GM18861 (cell line): ENCODE data around the gene RGS4.

Experiments
- ATAC-seq: cut with Tn5 transposase; IDR thresholded peaks from one replicate; pipeline ENCODE4 v1.9.1; 2021; ENCODE audit not compliant: unreplicated experiment

RGS4 gene

DNA sequence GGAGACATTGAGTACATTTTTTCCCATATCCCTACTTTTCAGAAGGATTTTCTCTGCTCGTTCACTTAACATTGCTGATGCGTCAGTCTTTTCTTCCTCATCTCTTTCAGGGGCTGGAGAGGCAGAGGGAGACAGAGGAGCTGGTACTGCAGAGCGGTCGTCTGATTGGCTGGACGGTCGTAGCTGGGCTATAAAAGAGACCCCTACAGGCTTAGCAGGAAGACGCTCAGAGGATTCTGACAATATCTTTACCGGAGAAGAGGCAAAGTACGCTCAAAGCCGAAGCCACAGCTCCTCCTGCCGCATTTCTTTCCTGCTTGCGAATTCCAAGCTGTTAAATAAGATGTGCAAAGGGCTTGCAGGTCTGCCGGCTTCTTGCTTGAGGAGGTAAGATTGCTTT, at the start of gene RGS4:
Gene RGS4 (plus strand): TSS at position 220 of the 400 bp plus-strand sequence. CDS start 124 bp downstream, at position 344.
- ATAC-seq = no peak

DNA sequence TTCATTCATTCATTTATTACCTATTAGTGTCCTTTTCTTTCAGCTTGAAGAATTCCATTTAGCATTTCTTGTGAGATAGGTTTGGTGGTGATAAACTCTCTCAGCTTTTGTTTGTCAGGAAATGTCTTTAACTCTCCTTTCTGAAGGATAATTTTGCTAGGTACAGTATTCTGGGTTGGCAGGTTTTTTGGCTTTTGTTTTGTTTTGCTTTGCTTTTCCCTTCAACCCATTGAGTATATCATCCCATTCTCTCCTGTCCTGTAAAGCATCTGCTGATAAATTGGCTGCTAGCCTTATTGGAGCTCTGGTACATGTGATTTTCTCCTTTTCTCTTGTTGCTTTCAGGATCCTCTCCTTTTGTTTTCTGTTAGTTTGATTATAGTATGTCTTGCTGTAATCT, 47.0 kb upstream of the RGS4 start:
- no peak for ATAC-seq

DNA sequence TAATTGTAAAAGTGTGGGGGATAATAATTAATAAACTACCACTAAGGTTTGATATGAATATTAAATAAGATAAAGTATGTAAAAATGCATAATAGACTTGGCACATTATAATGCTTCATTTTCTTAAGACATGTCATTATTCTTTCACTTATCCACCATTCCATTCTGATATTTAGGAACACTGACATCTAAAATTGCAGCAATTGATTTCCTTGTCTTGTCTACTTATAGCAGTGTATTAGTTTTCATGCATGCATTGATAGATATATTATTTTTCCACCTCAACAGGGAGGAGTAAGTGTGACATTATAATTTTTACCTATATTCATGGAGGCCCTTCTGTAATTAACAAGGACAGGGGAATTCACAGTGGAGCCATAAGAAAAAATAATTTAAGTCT, 41.6 kb upstream of the RGS4 start:
- no peak for ATAC-seq

DNA sequence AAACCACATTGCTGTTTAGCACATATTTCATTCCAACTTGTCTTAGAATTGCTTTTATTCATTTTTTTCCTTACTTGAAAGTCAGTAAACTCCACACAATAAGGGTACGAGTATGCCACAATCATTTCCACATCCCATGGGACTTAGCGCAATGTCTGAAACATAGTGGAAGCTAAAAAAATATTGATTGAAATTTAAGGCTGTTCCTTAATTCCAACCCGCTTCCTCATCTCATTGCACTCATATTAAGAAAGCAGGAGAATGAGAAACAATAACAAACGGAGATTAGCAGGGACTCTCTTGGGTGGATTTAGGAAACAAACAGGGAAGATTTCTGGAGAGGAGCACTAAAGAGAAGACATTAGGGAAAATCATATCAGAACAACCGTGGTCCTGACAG, 39.3 kb upstream of the RGS4 start:
- no peak for ATAC-seq

DNA sequence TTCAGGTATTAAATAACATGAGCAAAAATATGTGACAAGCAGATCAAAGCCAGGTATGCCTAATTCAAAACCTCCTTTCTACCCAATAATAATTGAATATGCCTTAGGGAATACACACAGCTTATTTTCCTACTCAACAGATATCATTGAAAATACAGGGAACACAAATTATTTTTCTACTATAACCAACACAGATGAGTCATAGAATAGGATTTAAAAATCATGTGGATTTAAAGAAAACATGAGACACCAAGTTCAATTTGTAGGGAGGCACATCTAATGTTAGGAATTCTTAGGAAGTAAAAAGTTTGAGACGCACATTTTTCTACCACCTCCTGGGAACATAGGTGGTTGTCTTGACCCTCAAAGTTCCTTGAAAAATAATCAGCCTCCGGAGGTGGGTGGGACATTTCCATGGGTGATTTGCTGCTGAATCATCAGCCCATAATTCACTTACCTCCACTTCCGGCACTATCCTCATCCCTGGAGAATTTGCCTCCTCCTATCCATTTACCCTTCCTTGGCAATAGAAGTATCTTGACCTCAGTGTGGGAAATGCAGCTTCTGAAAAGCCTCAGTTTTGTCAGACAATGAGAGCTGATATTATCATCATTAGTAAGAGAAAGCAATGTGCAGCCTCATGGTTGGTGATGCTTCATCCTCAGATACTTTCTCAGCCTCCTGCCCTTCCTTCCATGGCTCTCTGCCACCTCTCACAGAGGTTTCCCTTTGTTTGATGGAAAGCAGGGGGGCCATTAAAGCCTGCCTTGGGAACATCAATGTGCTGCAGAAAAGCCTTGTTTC, 33.5 kb upstream of the RGS4 start:
- ATAC-seq = no peak

DNA sequence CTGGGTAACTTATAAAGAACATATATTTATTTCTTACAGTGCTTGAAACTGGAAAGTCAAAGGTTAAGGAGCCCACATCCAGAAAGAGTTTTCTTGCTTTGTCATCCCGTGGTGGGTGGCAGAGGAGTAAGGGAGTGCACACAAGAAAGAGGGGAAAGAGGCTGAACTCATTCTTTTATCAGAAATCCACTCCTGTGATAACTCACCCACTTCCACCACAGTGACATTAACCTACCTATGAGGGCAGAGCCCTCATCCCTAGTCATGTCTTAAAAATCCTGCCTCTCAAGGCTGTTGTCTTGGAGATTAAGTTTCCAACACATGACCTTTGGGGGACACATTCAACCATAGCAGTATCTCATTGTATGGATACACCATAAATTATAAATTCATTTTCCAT, 32.5 kb upstream of the RGS4 start:
- ATAC-seq = no peak

DNA sequence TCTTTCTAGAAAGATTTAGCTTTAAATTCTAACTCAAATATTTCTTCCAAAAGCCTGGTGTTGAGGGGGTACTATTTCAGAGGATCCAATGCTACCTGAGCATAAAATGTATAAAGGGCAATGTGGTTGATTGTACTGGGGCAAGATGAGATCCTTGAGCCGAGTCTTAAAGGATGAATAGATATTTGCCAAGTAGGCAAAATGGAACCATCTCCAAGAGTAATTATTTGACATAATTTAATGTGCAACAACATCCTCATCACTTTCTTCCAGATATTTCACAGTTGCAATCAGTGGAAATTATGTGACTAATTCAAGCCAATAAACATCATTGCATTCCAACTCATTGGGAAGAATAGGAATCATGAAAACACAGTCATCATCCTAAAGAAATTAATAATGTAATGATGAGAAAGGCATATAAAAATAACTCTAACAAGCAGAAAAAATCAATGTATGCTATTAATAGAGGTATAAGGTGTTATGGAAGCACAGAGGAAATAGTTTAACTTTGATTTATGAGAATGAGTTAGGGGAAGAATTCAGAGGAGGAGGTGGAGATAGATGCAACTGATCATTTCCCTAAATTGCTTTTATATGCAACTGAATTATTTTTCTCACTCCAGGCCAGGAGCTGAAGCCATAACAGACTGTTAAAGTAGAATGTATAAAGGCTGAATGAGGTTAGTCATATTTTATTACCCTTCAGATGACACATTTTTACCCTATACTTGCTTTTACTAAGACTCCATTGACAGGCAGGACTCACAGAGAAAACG, 30.0 kb upstream of the RGS4 start:
- no peak for ATAC-seq

DNA sequence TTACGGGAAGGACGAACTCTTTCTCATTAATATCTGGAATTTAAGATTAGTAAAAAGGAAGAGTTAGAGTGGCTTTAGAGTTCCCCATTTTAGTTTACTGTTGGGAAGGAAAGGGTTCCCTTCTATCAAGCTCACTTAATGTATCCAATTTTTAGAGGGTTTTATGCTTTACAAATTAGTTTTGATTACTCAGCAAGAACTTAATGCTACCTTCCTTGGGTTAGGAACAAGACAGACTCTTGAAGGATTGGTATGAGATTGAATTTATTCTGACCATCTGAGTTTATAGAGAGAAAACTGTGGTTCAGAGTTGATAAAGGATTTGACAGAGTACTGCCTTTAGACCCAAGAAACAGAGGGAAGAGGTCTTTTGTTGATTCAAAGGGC, 29.5 kb upstream of the RGS4 start:
- ATAC-seq = no peak

DNA sequence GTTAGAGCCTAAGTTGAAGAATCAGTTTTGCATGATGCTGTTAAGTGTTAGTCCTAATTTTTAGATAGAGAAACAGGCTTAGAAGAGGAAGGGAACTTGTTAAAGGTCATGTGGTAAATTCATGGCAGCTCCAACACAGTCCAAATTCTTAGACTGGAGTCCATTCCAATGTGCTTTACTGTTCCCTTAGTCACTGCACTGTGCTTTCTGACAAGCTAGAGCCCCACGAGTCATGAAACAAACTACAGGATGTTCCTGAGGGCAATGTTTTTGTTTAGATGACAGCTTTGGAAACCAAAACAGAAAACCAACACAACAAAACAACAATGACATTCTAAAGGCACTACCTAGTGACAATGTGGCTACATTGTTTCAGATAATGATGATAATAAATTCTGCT, 23.1 kb upstream of the RGS4 start:
- no peak for ATAC-seq

DNA sequence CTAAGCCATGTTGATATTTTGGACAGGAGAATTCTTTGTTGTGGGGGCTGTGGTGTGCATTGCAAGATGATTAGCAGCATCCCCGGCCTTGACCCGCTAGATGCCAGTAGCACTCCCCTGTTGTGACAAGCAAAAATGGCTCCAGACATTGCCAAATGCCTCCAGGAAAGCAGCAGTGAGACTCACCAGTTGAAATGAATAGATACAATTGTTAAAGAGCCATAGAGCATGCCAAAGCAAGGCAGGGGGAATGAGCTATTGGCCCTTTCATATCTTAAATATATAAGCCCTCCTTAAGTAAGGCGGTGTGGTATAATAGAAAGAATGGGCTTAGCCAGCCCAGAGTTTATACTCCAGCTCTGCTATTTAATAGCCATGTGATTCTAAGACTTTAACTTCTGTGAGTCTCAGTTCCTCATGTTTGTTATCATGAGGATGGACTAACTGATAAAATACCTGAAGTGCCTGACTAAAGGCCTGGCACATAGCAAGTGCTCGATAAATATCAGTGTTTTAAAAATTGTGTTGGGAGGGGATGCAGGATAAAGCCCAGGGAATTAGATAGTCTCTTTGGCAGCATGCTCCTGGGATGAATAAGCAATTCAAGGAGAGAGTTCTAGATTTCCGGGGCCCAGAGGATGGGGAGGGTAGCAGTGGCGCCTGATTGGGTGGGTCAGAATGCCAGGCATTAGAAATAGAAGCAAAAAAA, 21.1 kb upstream of the RGS4 start:
- no peak for ATAC-seq

DNA sequence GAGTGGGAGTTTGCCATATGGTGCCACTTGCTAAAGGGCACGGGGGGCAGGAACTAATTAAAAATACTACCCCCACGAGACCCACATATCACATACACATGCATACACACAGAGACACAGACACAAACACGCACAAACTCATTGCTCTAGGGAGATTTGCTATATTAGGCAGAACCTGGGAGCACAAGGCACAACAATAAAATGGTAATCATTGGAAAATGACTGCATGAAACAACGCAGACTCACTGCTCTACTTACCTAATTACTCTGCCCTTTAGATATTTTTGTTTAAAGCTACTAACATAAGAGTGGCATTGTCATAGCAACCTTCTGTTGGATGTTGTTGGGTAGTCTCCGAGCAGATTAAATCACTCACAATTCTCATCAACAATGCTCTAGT, 20.3 kb upstream of the RGS4 start:
- no peak for ATAC-seq

DNA sequence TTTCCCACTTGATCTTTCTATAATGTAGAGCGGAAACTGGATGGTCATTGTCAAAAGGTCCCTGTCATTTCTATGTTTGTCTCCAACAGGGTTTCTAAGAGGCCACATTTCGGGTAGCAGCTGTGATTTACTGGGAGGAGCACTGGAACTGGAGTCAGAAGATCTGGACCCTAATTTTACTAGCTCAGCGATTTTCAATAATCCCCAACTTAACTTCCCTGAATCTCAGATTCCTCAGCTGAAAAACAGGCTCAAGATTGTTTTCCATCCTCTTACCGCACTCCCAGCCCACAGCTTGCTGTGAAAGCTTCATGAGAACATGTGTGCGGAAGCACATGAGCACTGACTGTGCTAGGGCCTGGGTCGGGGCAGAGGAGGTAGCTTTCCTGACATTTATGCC, 19.9 kb upstream of the RGS4 start:
- no peak for ATAC-seq

DNA sequence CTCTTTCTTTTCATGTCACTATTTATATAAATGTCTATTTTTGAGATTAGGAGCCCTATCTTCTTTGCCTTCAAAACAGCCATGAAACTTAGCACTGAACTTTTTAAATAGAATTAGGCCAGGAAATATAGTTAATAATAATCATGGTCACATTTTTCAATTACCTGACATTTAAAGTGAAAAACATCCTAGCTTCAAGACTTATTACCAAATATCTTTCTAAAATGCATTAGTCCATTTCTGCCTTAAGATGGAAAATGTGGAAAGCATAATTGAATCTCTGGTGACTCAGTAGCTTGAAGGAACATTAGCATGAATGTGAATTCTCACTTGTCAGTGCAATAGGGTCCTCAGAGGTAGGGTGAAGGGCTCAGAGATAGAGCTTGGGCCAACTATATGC, 18.7 kb upstream of the RGS4 start:
- ATAC-seq = no peak

DNA sequence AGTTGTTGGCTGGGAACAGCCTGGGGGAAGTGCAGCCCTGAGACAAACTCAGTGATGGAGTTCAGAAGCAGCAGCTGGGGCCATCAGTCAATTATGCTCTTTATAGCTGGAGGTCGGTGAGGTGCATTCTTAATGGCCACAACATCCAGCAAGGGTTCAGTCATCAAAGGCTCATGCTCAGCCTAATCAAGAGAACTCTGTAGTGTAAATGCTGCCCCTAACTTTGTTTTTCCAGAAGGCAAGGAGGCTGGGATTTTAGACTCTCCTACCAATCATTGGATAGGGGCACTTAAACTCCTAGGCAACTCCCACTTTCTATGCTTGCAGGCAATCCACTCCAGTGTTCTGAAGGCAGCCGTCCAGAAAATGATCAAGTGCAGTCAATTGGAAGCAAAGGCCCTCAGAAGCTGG, 15.0 kb upstream of the RGS4 start:
- no peak for ATAC-seq

DNA sequence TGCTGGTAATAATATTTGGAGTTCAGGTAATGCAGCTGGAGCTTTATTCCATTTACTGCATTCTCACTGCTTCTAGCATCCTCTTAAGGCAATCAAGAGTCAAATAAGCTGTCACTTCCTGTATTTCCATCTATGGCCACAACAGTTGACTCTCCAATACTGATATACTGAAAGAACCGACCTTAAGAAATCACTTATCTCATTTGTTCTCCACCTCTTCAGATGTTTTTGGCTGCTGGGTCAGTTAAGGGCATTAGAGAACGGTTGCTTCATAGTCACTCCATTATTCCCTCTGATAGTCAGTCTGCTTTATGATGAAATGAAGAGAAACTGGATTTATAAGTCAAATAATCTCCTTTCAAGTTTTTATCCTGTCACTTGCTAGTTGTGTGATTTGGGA, 14.2 kb upstream of the RGS4 start:
- ATAC-seq = no peak

DNA sequence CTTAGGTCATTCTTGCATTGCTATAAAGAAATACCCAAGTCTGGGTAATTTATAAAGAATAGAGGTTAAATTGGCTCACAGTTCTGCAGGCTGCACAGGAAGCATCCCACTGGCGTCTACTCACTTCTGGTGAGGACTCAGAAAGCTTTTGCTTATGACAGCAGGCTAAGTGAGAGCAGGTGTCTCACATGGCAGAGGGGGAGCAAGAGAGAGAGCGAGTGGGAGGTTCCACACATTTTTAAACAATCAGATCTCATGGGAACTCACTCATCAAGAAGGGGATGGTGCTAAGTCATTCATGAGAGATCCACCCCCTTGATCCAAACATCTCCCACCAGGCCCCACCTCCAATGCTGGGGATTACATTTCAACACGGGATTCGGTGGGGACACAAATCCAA, 13.6 kb upstream of the RGS4 start:
- ATAC-seq = no peak

DNA sequence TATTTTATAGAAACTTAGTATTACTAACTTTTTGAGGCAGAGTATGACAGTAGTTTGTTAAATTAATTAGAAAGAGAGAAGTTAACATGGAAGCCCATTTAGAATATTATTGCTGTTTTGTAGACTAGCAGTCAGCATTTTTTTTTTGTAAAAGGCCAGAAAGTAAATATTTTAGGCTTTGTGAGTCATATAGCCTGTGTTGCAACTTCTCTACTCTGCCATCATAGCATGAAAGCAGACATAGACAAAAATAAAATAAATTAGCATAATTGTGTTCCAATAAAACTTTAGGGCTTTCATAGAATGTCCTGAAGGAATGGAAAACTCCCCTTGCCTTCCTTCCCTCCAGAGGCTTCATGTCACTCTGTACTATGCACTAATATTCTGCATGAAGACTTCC, 12.3 kb upstream of the RGS4 start:
- ATAC-seq = no peak

DNA sequence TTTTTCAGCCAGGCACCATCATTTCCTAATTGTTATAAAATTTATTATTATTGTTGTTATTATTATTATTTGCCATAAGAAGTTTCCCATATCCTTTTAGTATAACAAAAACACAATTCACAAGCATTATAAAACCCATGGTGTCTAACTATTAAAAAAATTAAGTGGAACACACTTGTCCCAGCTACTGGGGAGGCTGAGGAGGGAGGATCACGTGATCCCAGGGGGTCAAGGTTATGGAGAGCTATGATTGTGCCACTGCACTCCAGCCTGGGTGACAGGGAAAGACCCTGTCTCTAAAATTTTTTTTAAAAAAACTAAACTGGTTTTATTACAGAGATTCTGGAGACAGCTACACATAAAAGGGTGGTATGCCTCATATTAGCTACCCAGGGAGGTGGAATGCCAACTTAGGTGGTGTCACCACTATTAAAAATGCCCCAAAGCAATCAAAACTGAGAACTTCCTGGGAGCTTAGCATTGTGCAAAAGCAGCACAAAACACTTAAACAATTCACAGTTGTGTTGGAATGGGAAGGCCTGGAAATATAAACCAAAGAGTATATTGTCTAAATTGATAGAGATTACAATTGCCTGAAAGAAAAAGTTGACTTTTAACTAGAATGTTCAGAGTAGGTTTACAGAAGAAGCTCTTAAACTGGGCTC, 8.7 kb upstream of the RGS4 start:
- ATAC-seq = no peak

DNA sequence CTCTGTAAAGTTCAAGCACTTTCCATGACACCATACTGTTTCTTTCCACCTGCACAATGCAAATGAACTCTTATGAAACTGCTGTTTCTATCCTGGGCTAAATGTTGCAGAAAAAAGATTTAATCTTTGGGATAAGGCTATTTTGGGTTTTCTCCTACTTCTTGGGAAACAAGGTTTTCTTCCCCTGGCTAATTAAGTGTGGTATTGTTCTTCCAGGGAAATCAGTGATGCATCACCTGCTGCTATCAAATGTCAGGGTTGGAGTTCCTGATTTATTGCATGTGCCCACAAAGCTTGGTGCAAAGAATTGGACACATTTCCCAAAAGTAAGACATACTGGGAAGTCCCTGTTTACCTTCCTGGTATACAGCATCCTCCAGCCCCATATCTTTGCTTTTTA, 6.0 kb upstream of the RGS4 start:
- no peak for ATAC-seq

DNA sequence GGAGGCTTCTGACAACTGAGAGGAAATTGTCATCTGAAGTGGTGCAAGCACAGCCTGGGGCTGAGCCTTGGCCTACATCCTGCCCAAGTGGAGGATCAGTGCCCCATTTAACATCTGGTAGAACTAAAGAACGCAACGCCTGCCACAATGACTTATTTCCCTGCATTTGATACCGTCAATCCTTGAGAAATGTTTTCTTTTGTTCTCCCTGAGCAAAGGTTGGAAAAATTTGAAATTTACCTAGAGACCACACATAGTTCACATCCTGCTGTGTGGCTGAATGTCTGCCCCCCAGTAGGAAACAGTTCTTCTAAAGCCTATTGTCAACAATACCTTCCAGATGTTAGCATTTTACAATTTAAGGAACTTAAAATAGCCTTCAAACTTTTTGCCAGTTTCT, 5.6 kb upstream of the RGS4 start:
- no peak for ATAC-seq

DNA sequence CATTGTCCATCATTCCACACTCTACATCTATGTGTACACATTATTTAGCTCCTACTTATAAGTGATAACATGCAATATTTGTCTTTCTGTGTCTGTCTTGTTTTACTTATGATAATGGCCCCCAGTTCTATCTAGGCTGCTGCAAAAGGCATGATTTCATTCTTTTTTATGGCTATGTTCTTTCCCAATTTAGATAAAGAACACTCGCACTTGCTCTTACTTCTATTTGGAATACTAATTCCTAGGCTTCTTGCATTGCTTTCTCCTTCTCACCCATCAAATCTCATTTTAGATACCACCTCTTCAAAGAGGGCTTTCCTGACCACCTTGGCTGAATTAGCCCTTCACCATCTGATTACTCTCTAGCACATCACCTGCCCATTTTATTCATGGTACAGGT, 3.0 kb upstream of the RGS4 start:
- ATAC-seq = no peak
